Keratinocyte (primary cell): ENCODE results near the gene SSBP4.

Experiments used
- CTCF ChIP-seq, 3 experiments: IDR thresholded peaks in 1 of 3; conservative IDR thresholded peaks in 1 of 3; optimal IDR thresholded peaks in 1 of 3; 2 replicates in 2 of 3; 3 replicates in 1 of 3; pipeline versions ENCODE3 to v1.5.1; 2011; ENCODE audit warnings: low read length in 3 of 3, mild to moderate bottlenecking in 3 of 3, moderate library complexity in 2 of 3, control low read depth in 1 of 3, inconsistent platforms in 1 of 3; ENCODE audit not compliant: insufficient read depth in 2 of 3; ENCODE audit errors: extremely low read depth in 1 of 3
- EZH2 ChIP-seq: IDR thresholded peaks from one replicate; pipeline ENCODE4 v1.6.1; 2012; ENCODE audit warnings: inconsistent platforms, mild to moderate bottlenecking, low read length, moderate library complexity

GRCh38 chr19:18418029-18418482 lies 1.1 kb upstream of the SSBP4 start:
- TF ChIP-seq CTCF (optimal IDR thresholded peaks at IDR 0.05 in 1 of 3, IDR thresholded peaks at IDR 0.05 in 1 of 3, conservative IDR thresholded peaks at IDR 0.05 in 1 of 3; ENCODE audit: extremely low read depth in 1 of 3, insufficient read depth in 2 of 3, low read length in 3 of 3) (no peak), EZH2 (no peak)
